PC-9 (cell line): ENCODE measurements around the gene NBEAL2. TPM values are rescaled to one million over a fixed set of nuclear protein-coding genes. Genes with fewer than 3 reads are reported as not detected.

Source experiments
- BruUV-seq: library from RNA; stranded (reverse); fragments of 400-500 nt; replicated peaks from 2 replicates; lab custom pipeline; 2021; lab: Mats Ljungman, UMichigan
- CTCF ChIA-PET: fragments of 300-600 bp; sonication (Branson Sonifier 250); formaldehyde crosslinking; loops from one replicate; lab custom pipeline; 2022; ENCODE audit warnings: antibody characterized with exemption; lab: Charles Lee
- POLR2A ChIA-PET: fragments of 300-600 bp; sonication (Branson Sonifier 250); formaldehyde crosslinking; loops from one replicate; lab custom pipeline; 2022; ENCODE audit warnings: antibody characterized with exemption; ENCODE audit not compliant: unreplicated experiment; lab: Charles Lee
- DNase-seq, 2 experiments: peaks; one replicate each; pipeline versions ENCODE4 v3.0.0 to v3.0.0-alpha.2; 2015 to 2022; ENCODE audit warnings: mixed read lengths in 1 of 2
- H2AFZ ChIP-seq: fragments of 200-600 bp; sonication (generic); 2 replicates; pipeline ENCODE4 v1.8.1; 2017; ENCODE audit warnings: antibody characterized with exemption
- H3F3A ChIP-seq: fragments of 200-600 bp; sonication (generic); 2 replicates; pipeline ENCODE4 v1.8.1; 2017; ENCODE audit warnings: antibody characterized with exemption, mild to moderate bottlenecking, low read depth; ENCODE audit not compliant: insufficient read depth
- H3K27ac ChIP-seq: fragments of 200-600 bp; sonication (generic); 2 replicates; pipeline ENCODE4 v1.6.1; 2016; ENCODE audit warnings: mixed run types
- H3K27me3 ChIP-seq: fragments of 200-600 bp; sonication (generic); 2 replicates; pipeline ENCODE4 v1.6.1; 2016; ENCODE audit warnings: low read depth, mixed run types; ENCODE audit not compliant: insufficient read depth
- H3K36me3 ChIP-seq: fragments of 200-600 bp; sonication (generic); 2 replicates; pipeline ENCODE4 v1.6.1; 2016; ENCODE audit warnings: low read depth, mixed run types
- H3K4me1 ChIP-seq: fragments of 200-600 bp; sonication (generic); replicated peaks from 2 replicates; pipeline ENCODE4 v1.6.1; 2016; ENCODE audit warnings: mixed run types; ENCODE audit not compliant: insufficient read depth
- H3K4me2 ChIP-seq: fragments of 200-600 bp; sonication (generic); 2 replicates; pipeline ENCODE4 v1.6.1; 2017; ENCODE audit warnings: mixed run types
- H3K4me3 ChIP-seq: fragments of 200-600 bp; sonication (generic); 2 replicates; pipeline ENCODE4 v1.6.1; 2016; ENCODE audit warnings: mixed run types
- H3K79me2 ChIP-seq: fragments of 200-600 bp; sonication (generic); 2 replicates; pipeline ENCODE4 v1.6.1; 2017; ENCODE audit warnings: low read depth, mixed run types
- H3K9me2 ChIP-seq: fragments of 200-600 bp; sonication (generic); 2 replicates; pipeline ENCODE4 v1.8.1; 2017; ENCODE audit warnings: mild to moderate bottlenecking; ENCODE audit not compliant: insufficient read depth
- H3K9me3 ChIP-seq: fragments of 200-600 bp; sonication (generic); 2 replicates; pipeline ENCODE4 v1.8.1; 2016; ENCODE audit warnings: low read depth; ENCODE audit not compliant: insufficient read depth
- H4K20me1 ChIP-seq: fragments of 200-600 bp; sonication (generic); 2 replicates; pipeline ENCODE4 v1.8.1; 2017; ENCODE audit not compliant: insufficient read depth
- EZH2 ChIP-seq: fragments of 200-600 bp; sonication (generic); IDR thresholded peaks from 2 replicates; pipeline ENCODE4 v1.8.0; 2017; ENCODE audit warnings: antibody characterized with exemption, low read depth
- intact Hi-C: fragments of 100-400 bp; cut with micrococcal nuclease; formaldehyde crosslinking; loops from one replicate; pipeline ENCODE4 v1.10.0; 2022; ENCODE audit not compliant: unreplicated experiment
- total RNA-seq: library from RNA; stranded (reverse); gene quantifications from 2 replicates; pipeline ENCODE4 v1.2.3, GENCODE V29; 2021
- TF ChIP-seq, protein P1 (sequence below): fragments of 200-600 bp; sonication (generic); conservative IDR thresholded peaks from 2 replicates; pipeline ENCODE4 v1.6.1; 2017; ENCODE audit warnings: mixed run types, antibody characterized with exemption, mild to moderate bottlenecking, moderate library complexity

The NBEAL2 gene
- total RNA-seq, 1 experiment from 2014 or later = 81.0 TPM

DNA sequence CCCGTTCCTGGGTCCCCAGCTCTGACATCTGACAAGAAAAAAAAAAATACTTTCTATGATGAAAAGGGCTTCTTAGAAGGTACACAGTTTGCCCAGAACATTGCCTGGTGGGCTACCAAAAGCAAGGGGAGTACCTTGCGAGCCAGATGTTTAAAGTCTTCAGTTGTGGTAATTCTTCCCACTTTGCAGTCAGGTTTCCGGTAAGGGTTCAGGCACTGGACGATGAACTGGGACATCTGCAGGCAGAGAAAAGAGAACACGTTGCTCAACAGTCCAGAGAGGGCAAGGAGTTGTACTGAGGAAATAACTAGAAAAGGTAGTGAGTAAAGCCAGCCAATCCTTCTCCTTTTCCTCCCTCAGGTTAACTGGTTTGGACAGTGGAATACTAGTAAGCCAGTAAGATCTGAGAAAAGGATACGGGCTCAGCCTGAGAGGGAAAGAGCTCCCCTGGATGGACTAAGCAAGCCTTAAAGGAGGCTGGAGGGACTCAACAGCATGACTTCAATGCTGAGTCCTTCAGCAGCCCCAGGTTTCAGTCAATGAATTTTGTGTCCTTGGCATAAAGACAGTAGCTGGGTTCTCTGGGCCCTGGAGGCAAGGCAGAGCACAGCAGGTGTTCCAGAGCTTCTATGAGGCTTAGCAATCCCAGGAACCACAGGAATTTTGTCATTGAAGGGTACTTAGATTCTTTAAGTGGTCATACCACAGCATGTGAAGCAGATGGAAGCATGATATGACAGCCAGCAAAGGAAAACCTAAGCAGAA is 38.2 kb downstream of the NBEAL2 start:
- H3K4me2 ChIP-seq = no peak overlapping the region

DNA sequence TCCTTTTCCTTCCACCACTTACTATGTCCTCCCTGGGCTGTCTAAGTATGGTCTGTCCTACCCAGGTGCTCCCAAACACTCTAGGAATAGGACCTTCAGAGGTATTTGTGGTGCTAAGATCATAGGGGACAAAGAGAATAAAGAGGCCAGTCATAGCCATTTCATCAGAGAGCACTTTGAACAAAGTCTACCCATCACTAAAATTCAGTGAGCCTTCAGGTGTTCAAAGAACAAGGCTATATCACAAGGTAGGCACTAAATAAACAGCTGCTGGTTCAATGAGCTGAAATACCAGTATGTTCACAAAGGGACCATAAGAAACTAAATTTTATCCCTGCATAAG is 38.8 kb downstream of the NBEAL2 start:
- Histone ChIP-seq H3K4me2 (no peak overlapping the region), H3K36me3 (0 out of 2 replicates have a peak, but pooled peaks cover 4% of the 10 kb centered on the region), H3K27ac (no peak overlapping the region), H3K4me1 (no peaks in the 10 kb centered on the region), H3K79me2 (no peaks in the 10 kb centered on the region), H3K9me3 (no peaks in the 10 kb centered on the region), H3K9me2 (no peaks in the 10 kb centered on the region), H3K27me3 (no peaks in the 10 kb centered on the region), H3F3A (no peaks in the 10 kb centered on the region), H3K4me3 (no peak overlapping the region), H4K20me1 (0 out of 2 replicates have a peak, but pooled peaks cover 3% of the 10 kb centered on the region), H2AFZ (no peak overlapping the region)
- POLR2A ChIA-PET = no interaction called here
- CTCF ChIA-PET = no interaction called here
- BruUV-seq = no TSS peak
- DNase-seq = no peak
- TF ChIP-seq EZH2 = no peak
- TF ChIP-seq, protein P1, sequence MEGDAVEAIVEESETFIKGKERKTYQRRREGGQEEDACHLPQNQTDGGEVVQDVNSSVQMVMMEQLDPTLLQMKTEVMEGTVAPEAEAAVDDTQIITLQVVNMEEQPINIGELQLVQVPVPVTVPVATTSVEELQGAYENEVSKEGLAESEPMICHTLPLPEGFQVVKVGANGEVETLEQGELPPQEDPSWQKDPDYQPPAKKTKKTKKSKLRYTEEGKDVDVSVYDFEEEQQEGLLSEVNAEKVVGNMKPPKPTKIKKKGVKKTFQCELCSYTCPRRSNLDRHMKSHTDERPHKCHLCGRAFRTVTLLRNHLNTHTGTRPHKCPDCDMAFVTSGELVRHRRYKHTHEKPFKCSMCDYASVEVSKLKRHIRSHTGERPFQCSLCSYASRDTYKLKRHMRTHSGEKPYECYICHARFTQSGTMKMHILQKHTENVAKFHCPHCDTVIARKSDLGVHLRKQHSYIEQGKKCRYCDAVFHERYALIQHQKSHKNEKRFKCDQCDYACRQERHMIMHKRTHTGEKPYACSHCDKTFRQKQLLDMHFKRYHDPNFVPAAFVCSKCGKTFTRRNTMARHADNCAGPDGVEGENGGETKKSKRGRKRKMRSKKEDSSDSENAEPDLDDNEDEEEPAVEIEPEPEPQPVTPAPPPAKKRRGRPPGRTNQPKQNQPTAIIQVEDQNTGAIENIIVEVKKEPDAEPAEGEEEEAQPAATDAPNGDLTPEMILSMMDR = no peak
- intact Hi-C loops = no loop called here

More for the DNA sequence above, 38.2 kb downstream of the NBEAL2 start:
- no peak overlapping the region for H2AFZ ChIP-seq
- H3K36me3 ChIP-seq = 0 out of 2 replicates have a peak, but pooled peaks cover 4% of the 10 kb centered on the region
- no TSS peak for BruUV-seq
- intact Hi-C loops = no loop called here
- H3K27me3 ChIP-seq = no peaks in the 10 kb centered on the region
- no peak overlapping the region for H3K4me3 ChIP-seq
- POLR2A ChIA-PET = no interaction called here
- TF ChIP-seq EZH2 = no peak
- TF ChIP-seq, protein P1 = no peak
- H3K27ac ChIP-seq = no peak overlapping the region
- H3K9me2 ChIP-seq = no peaks in the 10 kb centered on the region
- 0 out of 2 replicates have a peak, but pooled peaks cover 3% of the 10 kb centered on the region for H4K20me1 ChIP-seq
- no peaks in the 10 kb centered on the region for H3K9me3 ChIP-seq
- DNase-seq = peak in 1 of 2 experiments; percentile 49
- no peaks in the 10 kb centered on the region for H3K4me1 ChIP-seq
- no peaks in the 10 kb centered on the region for H3K79me2 ChIP-seq
- CTCF ChIA-PET = interaction anchor here (0.5 kb wide), 1 partner anchor 41 kb away, joined by 7 read pairs; no protein-coding TSS in a partner anchor
- H3F3A ChIP-seq = no peaks in the 10 kb centered on the region

DNA sequence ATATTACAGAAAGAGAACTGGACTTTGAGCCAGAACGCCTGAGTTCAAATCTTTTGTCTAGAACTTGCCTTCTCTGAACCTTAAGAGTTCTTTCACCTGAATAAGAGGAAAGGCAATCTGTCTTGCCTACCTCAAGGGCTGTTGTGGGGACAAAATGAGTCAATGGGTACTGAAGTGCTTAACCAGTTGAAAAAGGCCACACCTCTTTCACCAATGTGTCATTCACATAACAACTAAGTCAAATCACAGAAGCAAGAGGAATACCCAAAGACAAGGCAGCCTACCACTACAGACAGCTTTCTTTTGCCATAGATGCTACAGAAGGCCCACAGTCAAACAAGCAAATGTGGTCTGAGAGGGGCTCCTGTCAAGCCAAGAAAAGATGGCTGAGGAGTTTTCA is 39.7 kb downstream of the NBEAL2 start:
- Histone ChIP-seq H3K27me3 (no peaks in the 10 kb centered on the region), H3K4me2 (no peak overlapping the region), H3K4me3 (no peak overlapping the region), H3K9me2 (no peaks in the 10 kb centered on the region), H3K9me3 (no peaks in the 10 kb centered on the region), H3F3A (no peaks in the 10 kb centered on the region), H2AFZ (no peak overlapping the region), H3K79me2 (no peaks in the 10 kb centered on the region), H3K36me3 (0 out of 2 replicates have a peak, but pooled peaks cover 4% of the 10 kb centered on the region), H4K20me1 (0 out of 2 replicates have a peak, but pooled peaks cover 3% of the 10 kb centered on the region), H3K4me1 (no peaks in the 10 kb centered on the region), H3K27ac (no peak overlapping the region)
- TF ChIP-seq, protein P1 = no peak
- no peak for TF ChIP-seq EZH2
- no peak for DNase-seq
- ChIA-PET CTCF (no interaction called here), POLR2A (no interaction called here)
- intact Hi-C loops = no loop called here
- BruUV-seq = no TSS peak
